GM11168 (cell line): ENCODE measurements around the gene RCAN1.
"Not testable (repeated sequence)": the region's sequence is repeated elsewhere in the genome, so short reads cannot be mapped to it uniquely, and the experiment has no call there.

Experiments used
- in situ Hi-C: fragments of 300-500 bp; cut with MboI; formaldehyde crosslinking; loops from one replicate; pipeline ENCODE4 v1.12.0; 2022; ENCODE audit warnings: low sequenced_read_pairs; ENCODE audit not compliant: unreplicated experiment

The RCAN1 gene

DNA sequence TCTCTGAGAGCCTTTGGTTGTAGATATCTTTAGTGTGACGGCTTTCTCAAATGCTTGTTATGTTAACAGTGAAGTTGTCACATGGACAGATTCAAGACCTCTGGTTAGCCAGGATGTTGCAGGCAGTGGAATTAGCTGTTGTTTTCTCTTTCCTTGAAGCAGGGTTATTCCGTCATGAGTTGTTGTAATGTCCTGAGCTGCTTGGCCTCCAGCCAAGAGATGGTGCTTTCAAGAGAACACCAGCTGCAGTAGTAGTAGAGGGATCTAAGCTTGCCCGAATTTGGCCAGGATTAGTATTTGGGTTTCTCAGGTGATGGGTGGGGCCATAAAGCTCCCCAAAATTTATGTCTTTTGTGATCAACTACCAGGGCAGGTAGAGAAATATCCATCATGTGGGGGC is 116.3 kb downstream of the RCAN1 start:
- in situ Hi-C loops = no loop called here

DNA sequence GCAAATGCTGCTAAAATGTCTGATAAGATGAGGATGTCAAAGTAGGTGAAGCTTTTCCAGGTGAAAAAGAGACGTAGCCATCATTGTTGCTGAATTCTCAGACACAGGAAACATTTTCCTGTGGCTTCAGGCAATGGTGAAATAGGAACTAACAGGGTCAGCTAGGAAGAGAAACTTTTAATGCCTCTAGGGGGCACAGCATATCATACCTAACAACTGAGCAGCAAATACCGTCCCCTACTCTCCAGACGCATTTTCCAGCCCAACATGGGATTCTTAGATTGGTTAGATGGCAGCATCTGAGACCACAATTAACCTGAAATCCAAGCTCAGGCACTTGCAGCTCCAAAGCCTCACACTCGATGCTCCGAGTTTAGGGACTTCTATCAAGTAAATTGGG is 131.1 kb downstream of the RCAN1 start:
- in situ Hi-C loops = not testable (repeated sequence)

DNA sequence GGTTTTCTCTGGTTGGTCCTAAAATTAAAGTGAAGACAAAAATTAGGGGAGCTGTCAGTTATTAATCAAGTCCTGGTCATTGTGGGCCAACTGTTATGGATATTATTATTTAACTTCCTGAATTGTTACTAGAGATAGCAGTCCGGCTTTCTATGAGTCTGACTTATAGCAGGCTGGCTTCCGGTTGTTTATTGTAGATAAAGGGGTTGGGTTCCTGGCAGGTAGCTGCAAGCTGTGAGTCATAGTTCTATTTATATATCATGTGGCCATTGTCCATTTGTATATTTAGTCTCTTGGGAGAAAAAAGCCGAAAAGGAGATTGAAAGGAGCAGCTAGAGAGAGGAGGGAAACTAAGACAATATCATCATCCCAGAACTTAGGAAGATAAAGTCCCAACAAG is 131.5 kb downstream of the RCAN1 start:
- in situ Hi-C loops = not testable (repeated sequence)

DNA sequence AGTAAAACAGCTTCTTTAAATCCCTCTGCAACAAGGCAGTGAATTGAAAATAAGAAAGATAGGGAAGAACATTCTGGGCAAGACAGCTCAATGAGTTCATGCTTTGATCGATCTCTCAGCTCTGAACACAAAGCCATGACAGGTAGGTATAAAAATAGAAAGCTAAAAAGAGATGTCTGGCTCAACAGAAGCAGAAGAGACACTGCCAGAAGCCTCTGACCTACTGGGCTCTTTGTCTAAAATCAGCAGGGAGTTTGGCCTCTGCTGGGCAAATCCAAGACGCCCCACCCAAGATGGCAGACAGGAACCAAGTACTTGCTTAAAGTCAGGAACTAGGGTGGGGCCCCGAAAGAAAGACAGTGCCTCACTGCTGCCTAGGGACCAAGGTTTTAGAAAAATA is 147.6 kb downstream of the RCAN1 start:
- in situ Hi-C loops = not testable (repeated sequence)
